Type B pancreatic cell (in vitro differentiated cells): ENCODE results near the gene RASAL2. TPM values are rescaled to one million over a fixed set of nuclear protein-coding genes. Genes with fewer than 3 reads are reported as not detected.

Experiments used
- DNase-seq: peaks from one replicate; pipeline ENCODE4 v3.0.0; 2021; ENCODE audit warnings: mixed read lengths; ENCODE audit not compliant: unreplicated experiment; ENCODE audit errors: extremely low spot score
- H3K27ac Mint-ChIP-seq: 2 replicates; pipeline ENCODE4 v1.8.0; 2021; ENCODE audit warnings: mild to moderate bottlenecking, mixed read lengths
- H3K27me3 Mint-ChIP-seq: 2 replicates; pipeline ENCODE4 v1.8.0; 2021; ENCODE audit warnings: mixed read lengths
- H3K36me3 Mint-ChIP-seq: 2 replicates; pipeline ENCODE4 v1.8.0; 2021; ENCODE audit warnings: mixed read lengths
- H3K4me1 Mint-ChIP-seq: one replicate; pipeline ENCODE4 v1.8.0; 2021; ENCODE audit warnings: mixed read lengths; ENCODE audit not compliant: unreplicated experiment
- H3K4me3 Mint-ChIP-seq: 2 replicates; pipeline ENCODE4 v1.8.0; 2021; ENCODE audit warnings: mild to moderate bottlenecking, mixed read lengths
- H3K9me3 Mint-ChIP-seq: 2 replicates; pipeline ENCODE4 v1.8.0; 2021; ENCODE audit warnings: mixed read lengths
- total RNA-seq: library from RNA; stranded (reverse); gene quantifications from 2 replicates; pipeline ENCODE4 v1.2.1, GENCODE V29; 2021; ENCODE audit warnings: low replicate concordance
- TF ChIP-seq, protein P1 (sequence below): fragments of 200-600 bp; sonication (generic); conservative IDR thresholded peaks from 2 replicates; pipeline ENCODE4 v1.5.0; 2021; ENCODE audit warnings: antibody characterized with exemption, mild to moderate bottlenecking

RASAL2 gene
- total RNA-seq, 1 donor from 2014 or later: 21.8 TPM

GRCh38 chr1:178150610-178151009, 56.7 kb downstream of the RASAL2 start:
- peaks cover 3% of the 10 kb centered on the region for H3K4me1 Mint-ChIP-seq
- H3K4me3 Mint-ChIP-seq: no peak overlapping the region
- no peaks in the 10 kb centered on the region for H3K9me3 Mint-ChIP-seq
- TF ChIP-seq, protein P1, sequence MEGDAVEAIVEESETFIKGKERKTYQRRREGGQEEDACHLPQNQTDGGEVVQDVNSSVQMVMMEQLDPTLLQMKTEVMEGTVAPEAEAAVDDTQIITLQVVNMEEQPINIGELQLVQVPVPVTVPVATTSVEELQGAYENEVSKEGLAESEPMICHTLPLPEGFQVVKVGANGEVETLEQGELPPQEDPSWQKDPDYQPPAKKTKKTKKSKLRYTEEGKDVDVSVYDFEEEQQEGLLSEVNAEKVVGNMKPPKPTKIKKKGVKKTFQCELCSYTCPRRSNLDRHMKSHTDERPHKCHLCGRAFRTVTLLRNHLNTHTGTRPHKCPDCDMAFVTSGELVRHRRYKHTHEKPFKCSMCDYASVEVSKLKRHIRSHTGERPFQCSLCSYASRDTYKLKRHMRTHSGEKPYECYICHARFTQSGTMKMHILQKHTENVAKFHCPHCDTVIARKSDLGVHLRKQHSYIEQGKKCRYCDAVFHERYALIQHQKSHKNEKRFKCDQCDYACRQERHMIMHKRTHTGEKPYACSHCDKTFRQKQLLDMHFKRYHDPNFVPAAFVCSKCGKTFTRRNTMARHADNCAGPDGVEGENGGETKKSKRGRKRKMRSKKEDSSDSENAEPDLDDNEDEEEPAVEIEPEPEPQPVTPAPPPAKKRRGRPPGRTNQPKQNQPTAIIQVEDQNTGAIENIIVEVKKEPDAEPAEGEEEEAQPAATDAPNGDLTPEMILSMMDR: no peak
- H3K36me3 Mint-ChIP-seq: peaks cover 4% of the 10 kb centered on the region
- no peak overlapping the region for H3K27ac Mint-ChIP-seq
- no peaks in the 10 kb centered on the region for H3K27me3 Mint-ChIP-seq
- no peak for DNase-seq

GRCh38 chr1:178151831-178152230, 57.9 kb downstream of the RASAL2 start:
- DNase-seq: no peak
- Mint-ChIP-seq H3K4me3 (no peak overlapping the region), H3K27me3 (no peaks in the 10 kb centered on the region), H3K9me3 (no peaks in the 10 kb centered on the region), H3K27ac (no peak overlapping the region), H3K4me1 (peaks cover 6% of the 10 kb centered on the region), H3K36me3 (peaks cover 4% of the 10 kb centered on the region)
- TF ChIP-seq, protein P1: no peak

DNA sequence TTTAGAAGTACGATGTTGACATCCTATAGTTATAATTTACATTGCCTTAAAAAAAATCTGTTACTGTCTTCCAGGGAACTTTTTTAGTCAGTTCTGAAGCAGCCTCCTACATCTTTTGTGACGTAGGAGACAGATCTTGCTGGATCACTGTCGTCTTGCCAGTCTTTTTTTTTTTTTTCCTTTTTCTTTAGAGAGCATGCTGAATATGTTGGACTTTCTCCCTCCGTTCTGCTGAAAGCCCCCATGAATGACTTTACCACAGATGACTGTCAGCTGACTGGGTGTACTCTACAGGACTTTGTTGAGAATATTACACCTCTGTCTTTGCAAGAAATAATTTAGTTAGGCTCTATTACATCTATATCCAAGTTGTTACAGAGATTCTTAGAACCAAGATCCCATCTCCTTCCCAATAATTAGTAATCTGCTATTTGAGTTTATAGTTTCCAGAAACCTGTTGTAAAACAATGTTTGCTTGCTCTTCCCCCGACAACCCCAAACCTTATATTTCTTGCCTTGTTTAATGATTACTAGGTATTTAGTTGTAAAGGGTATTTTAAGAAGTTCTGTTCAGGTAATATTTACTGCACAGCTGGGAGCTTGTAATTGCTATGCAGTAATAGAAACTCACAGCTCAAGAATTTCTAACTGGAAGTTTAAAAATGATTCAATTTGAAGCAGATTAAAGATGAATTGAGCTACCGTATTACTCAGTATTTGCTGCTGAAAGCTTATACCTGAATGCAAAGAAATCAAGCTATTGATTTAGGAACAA, 61.8 kb downstream of the RASAL2 start:
- Mint-ChIP-seq H3K36me3 (peaks cover 4% of the 10 kb centered on the region), H3K27me3 (no peaks in the 10 kb centered on the region), H3K27ac (peak overlapping the region; percentile 40), H3K4me1 (peaks cover 6% of the 10 kb centered on the region), H3K4me3 (no peak overlapping the region), H3K9me3 (no peaks in the 10 kb centered on the region)
- no peak for DNase-seq
- TF ChIP-seq, protein P1: no peak

DNA sequence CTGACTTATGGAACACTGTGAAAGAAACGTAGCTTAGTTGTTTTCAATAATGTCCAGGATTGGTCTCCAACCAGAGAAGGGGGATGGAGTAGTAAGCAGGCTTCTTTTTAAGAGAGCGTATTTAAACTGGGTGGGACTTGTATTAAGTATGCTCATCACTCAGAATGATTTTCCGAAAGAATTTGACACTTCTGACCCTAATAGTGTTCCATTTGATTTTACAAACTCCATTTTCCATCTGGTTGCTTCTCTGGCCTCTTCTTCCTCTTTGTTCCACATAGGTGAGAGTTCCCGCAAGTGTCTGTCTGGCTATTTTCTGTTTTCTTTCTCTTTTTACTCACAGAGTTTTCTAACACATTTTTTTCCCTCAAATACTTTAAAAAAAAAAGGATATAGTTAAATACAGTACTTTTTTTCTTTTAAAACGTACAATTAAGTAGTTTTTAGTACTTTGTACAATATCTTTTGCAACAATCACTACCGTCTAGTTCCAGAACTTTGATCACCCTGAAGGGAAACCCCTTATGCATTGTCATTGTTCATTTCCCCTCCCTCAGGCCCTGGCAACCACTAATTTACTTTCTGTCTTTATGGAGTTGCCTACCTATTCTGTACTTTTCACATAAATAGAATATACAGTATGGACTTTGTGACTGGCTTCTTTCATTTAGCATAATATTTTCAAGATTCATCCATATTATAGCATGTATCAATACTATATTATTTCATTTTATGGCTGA, 67.0 kb downstream of the RASAL2 start:
- Mint-ChIP-seq H3K4me1 (peaks cover under 1% of the 10 kb centered on the region), H3K4me3 (no peak overlapping the region), H3K27ac (peak overlapping the region; percentile 55), H3K36me3 (no peaks in the 10 kb centered on the region), H3K9me3 (no peaks in the 10 kb centered on the region), H3K27me3 (no peaks in the 10 kb centered on the region)
- TF ChIP-seq, protein P1: no peak
- no peak for DNase-seq

GRCh38 chr1:178161516-178161915, 67.6 kb downstream of the RASAL2 start:
- H3K27ac Mint-ChIP-seq: no peak overlapping the region
- no peak for DNase-seq
- H3K36me3 Mint-ChIP-seq: no peaks in the 10 kb centered on the region
- no peaks in the 10 kb centered on the region for H3K9me3 Mint-ChIP-seq
- TF ChIP-seq, protein P1: no peak
- no peaks in the 10 kb centered on the region for H3K27me3 Mint-ChIP-seq
- no peak overlapping the region for H3K4me3 Mint-ChIP-seq
- no peaks in the 10 kb centered on the region for H3K4me1 Mint-ChIP-seq
